Non-pigmented ciliary epithelial cell (primary cell): ENCODE data around the gene MOV10.
"Not testable (repeated sequence)": the region's sequence is repeated elsewhere in the genome, so short reads cannot be mapped to it uniquely, and the experiment has no call there.

Experiments used
- DNase-seq: peaks from one replicate; pipeline ENCODE4 v3.0.0-alpha.2; 2010; ENCODE audit warnings: low read depth

MOV10 gene

DNA sequence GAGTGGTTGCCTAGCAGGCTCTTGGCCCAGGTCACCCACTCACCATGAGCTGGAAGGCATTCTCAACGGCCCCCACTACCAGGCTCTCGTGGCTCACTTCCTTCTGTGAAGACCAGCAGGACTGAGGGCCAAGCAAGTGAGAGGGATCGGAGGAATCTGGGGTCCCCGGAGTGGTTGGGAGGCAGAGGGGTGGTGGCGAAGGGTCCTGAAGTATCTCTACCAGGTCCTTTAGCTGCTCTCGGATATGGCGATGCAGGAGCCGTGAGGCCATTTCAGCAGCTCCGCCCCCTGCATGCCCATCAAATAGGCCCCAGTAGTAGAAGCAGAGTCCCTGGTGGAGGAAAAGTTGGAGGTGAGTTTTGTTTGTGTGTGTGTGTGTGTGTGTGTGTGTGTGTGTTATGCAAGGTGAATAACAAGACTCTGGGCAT, 38.3 kb downstream of the MOV10 start:
- DNase-seq = no peak

DNA sequence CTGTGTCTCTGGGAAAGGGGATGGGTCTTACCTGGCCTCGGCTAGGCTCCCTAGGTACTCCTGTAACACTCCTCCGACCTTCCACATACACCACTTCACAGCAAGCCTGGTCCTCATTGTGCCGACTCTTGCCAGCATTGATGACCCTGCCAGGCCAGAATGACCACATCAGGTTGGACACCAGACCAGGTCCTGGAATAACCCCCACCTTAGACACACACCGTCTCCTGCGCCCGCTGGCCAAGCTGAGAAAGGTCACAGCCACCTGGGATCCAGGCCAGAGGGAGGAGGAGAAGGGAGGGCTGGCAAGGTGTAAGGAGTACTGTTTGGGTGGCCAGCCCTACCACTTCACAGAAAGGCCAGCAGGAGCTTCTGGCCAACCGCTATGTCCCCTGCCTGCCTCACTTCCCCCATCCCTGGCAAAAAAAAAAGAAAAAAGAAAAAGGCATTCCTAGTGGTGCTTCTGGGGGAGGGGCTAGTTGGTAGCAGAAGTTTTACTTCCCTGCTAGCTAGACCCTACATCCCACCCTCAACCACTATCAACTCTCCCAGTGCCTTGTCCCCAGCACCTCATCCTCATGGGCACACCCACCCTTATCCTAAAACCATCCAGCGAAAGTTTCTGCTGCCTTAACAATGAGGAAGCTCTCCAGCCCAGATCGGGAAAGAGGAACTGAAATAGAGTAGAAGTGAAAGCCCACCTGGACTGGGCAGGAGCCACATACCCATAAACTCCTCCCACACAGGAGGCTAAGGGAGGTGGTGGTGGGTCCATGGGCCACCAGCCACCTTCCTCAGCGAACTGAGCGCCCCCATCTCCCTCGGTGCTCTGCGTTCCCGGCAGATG, 39.2 kb downstream of the MOV10 start:
- no peak for DNase-seq

DNA sequence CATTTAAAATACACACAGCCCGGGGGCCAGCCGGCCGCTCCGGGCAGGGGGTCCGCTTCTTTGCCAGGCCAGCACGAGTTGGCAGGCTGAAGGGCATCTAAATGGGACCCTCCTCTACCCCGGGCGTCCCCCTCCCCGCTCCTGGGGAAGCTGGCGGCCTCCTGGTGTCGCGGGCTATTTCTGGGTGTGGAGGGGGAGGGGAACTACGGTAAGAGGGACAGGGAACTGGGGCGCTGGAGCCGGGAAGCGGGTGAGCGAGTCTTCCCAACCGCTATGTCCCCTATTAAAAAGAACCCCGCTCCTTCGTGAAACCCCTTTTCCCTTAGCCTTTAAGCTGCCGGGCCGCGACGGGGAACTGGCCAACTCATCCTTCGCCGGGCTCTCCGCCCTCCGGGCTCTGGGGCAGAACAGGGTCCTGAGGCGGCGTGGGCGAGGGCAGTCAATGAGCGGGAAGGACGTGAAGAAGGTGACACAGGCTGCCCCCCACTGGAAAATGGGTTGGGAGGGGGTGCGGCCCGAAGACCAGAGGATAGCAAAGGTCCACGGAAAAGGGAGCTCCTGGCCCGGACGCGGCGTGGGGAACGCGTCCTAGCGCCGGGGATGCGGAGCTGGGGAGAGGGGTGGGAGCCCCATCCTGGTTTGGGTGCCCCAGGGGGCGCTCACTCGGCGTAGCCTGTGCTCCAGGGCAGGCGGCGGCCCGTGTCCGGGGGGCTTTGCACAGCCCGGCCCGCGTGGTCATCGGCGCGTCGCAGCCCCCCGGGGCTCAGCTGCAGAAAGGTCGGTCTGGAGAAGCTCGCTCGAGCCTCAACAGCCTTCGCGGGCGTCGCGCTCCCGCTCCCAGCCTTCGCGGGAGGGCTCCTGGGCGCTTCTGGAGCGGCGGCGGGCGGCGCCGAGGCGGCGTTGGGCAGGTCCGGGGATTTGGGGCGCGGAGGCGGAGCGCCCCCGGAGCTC, 40.1 kb downstream of the MOV10 start:
- no peak for DNase-seq

DNA sequence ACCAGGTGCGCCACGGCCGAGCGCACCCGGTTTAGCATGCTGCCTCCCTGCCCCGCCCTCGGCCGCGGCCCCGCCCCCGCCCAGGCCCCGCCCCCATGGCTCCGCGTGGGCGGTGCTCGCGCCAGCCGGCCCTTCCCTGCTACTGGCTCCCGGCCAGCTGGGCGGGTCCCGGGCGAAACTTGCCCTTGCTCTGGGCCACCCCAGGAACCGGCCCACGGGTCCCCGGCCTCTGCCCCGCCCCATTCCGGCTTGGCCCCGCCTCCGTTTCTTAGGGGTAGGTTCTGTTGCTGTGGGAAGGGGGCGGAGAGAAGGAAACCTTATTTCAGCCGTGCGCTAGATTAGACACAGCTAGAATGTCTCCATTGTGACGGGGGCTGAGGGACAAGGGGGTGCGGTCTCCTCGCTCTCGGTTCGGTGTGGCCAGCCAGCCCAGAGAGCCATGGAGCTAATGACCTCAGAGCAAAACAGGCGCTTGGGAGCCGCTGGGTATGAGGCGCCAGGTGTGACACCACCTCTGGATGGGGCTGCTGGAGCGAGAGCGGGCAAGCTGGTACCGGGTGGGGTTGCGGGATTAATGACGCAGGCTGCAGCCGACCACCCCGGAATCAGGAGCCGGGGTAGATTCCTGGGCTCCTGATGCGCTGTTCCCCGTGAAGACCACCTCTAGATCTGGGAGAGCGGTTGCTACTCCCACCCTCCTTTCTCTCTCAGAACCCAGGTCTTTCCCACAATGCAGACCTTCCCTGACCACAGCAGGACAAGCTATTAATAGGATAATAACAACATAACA, 41.0 kb downstream of the MOV10 start, which contains the start of gene PPM1J:
Gene PPM1J (minus strand): TSS at position 69 of the 790 bp plus-strand sequence. CDS start 31 bp downstream, at position 38.
- no peak for DNase-seq

DNA sequence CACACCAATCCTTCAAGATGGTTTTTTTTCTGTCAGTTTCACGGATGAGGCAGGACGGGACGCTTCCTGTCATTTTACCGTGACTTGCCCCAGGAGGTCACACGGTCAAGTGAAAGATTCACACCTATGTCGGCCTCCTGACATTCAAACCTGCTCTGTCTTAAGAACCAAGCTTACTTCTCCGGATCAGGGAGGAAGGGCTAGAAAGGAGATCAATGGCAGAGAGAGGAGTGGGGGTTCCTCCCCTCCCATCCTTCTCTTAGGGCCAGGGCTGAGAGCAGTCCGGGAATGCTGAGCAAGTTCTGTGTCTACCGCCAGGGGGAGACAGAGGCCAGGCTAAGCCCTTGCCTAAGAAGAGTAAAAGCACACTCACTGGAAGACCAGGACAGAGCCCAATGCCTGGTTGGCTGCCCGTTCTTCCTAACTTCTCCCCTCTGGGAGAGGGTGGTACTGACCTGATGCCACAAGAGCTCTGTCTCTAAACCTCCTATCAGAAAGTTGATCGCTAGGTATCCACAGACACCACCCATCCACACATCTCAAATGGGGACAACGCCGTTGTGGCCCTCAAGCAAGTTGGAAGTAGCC, 41.8 kb downstream of the MOV10 start:
- DNase-seq = peak; percentile 72

DNA sequence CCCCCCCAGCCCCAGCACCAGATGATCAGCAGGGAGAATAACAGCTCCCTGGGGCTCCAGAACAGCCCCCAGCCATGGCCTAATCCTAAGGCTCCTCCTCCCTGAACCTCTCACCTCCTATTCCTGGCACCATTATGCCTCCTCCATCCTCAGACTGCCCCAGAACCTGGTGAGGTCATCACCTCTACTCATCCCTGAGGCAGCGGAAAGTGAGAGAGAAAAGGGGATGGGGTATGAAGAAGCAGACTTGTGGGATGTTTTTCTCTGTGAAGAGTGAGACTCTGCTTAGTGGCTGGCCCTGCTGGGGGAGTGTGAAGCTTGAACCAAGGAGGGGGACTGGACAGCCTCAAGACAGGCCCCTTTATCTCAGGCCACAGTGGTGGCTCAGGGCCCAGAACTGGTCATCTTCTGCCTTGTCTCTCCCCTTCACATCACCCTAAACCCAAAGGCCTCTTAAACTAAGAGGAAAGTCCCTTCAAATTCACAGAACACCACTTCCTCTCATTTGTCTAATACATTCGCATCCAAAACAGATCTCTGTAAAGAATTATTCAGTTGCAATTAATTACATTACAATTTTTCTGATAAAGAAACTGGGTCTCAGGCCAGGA, 42.9 kb downstream of the MOV10 start:
- DNase-seq = no peak

DNA sequence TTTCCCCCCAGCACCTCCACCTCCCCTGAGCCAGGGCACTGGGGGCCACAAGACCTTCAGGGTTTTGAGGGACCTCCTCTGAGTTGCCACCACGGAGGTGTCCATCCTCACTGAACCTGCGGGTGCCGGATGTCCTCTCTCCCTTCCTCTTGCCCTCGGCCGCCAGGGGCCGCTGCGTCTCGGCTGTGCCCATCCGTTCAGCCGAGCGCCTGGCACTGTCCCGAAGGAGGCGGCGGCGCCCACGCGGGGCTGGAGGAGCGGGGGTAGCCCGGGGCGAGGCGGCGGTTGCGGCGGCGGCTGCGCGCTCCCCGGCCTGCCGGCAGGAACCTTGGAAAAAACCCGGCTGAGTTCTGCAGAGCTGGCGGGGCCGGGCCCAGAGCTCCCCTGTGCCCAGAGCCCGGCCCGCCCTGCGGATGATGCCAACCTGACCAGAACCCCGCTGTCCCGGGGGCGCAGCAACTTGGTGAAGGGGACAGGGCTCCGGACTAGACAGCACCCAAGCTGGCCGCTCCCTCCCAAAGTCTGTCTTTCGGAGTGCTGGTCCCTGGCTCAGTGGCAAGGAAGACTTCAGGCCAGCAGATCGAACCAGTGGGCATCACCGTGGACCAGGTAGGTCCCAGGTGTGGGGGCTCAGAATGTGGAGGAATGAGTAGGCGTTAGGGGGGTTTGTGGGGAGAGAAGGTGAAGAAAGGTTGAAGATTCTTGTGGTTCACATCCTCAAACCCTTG, 44.4 kb downstream of the MOV10 start:
- no peak for DNase-seq

DNA sequence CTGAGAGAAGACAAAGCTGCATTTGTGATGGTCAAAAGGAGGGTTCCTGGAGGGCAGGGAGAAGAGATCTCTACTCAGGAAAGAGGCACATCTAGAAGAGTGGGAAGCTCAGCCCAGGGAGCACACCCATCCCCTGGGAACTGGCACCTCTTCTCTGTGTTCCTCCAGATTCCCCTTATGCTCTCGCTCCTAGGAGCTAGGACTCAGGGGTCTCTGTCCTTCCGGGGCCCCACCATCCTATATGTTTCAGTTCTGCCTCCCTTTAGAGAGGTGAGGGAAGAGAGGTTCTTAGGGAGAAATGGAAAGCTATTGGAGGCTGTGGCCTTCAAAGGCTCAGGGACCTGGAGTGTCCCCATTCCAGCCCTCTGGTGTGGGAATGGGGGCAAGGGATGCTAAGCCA, 45.2 kb downstream of the MOV10 start:
- no peak for DNase-seq

DNA sequence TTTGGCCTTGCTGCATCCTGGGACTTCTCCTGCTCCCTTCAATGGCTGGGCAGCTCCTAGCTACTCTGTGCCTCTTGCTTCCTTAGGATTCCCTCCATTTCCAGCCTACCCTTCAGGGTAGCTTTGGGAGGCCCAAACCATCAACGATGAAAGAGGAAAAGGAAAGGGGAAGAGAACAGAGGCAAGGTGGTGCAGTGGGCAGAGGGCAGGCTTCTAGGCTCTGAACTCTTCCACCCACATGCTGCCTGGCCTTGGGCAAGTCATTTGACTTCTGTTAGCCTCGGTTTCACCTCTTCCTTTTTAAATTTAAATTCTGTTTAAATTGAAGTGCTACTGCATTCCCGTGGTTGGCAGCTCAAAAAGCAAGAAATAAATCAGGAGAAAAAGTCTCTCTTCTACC, 46.3 kb downstream of the MOV10 start:
- no peak for DNase-seq

DNA sequence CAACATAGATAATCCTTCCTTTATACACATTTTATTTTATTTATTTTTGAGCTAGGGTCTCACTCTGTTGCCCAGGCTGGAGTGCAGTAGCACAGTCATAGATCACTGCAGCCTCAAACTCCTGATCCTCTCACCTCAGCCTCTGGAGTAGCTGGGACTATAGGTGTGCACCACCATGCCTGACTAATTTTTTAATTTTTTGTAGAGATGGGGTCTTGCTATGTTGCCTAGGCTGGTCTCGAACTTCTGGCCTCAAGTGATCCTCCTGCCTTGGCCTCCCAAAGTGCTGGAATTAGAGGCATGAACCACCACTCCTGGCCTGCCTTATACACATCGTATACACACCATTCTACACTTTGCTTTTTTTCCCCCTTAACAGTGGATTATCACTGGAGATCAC, 46.8 kb downstream of the MOV10 start:
- not testable (repeated sequence) for DNase-seq

DNA sequence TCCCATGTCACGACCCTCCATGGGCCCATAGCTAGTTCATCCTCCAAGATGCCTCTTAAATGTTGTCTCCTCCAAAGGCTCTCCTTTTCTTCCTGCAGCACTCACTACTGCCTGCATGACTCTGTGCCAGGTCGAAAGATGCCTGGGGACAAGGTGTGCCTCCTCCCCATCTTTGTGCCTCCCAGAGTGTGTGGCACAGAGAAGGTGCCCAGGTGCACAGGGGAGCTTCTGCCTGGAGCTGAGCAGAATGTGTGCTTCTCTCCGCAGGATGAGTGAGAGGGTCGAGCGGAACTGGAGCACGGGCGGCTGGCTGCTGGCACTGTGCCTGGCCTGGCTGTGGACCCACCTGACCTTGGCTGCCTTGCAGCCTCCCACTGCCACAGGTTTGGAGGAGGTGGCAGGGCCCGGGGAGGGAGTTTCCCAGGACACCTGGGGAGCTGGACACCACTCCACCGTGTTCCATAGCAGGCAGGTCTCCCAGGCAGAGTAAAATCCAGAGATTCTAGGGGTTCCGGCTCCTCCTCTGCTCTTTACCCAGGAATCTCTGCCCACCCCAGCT, 47.6 kb downstream of the MOV10 start:
- no peak for DNase-seq

DNA sequence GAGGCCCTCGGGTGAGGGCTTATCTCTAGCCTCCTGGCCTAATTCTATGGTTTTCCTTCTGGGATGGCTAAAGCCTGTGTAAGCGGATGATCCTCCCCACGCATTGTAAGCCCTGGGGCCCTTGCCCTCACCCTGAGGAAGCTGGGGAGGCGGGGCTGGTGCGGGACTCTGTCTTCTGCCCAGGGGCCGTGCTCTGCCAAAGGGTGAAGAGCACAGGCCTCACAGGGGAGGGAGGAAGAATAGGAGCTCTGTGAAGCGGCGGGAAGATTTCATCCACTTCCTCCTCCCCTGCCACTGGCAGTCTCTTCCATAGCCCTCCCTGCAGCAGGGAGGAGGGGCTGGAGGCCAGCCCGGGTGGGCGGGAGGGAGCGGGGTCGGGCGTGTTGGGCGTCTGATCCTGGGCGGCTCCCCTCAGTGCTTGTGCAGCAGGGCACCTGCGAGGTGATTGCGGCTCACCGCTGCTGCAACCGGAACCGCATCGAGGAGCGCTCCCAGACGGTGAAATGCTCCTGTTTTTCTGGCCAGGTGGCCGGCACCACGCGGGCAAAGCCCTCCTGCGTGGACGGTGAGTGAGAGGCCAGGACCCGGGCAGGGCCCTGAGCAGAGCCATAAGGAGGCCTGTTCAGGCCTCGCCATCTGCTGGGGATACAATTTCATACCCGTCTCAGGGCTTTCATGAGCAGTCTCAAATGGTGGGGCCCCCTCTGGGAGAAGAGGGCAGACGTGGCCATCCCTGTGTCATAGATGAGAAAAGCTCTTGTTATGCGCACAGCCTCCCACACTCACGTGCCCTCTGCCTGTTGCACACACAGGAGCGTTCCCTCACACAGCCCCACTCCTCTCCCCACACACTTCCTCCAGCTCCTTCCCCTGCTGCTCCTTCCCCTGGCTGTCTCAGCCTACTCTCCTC, 48.4 kb downstream of the MOV10 start:
- DNase-seq = no peak

DNA sequence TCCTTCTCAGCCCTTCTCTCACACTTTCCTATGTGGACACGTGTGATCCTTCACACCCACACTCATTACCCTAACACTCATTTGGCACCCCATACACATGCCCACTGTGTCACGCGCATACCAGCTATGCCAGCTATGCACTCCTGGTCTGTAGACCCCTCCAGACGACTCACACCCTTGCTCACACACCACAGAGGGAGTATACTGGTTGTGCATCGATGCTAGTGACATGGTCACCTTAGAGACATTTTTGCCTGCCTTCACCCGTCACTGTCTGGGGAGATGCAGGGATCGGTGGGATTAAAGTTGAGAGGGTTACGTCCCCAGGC, 49.0 kb downstream of the MOV10 start:
- no peak for DNase-seq

DNA sequence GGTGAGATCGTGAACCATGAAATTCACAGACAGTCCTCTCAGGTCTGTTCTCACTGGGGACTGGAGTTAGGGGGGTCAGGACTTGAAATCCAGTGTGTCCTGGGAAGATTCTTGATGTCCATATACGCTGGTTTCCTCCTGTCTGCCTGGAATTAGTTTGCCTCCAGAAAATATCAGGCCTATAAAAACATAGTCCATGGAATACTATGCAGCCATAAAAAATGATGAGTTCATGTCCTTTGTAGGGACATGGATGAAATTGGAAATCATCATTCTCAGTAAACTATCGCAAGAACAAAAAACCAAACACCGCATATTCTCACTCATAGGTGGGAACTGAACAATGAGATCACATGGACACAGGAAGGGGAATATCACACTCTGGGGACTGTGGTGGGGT, 49.8 kb downstream of the MOV10 start:
- DNase-seq = not testable (repeated sequence)

DNA sequence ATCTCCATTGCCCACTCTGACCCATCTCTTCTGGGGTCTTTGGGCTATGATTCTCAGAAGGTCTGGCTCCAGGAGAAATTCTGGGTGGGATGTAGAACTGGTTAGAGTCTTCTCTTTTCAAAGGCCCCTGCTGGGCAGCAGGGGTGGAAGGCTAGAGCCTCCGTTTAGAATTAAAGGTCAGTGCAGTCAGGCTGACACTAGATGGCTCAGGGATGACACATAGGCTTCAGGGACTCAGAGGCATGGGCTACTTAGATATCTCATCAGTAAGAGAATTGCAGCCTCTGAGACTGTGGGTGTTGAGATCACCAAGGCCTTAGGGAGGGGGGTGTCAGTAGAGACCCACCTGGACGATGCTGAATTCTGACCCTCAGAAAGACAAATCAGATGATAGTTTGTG, 53.3 kb downstream of the MOV10 start:
- no peak for DNase-seq

DNA sequence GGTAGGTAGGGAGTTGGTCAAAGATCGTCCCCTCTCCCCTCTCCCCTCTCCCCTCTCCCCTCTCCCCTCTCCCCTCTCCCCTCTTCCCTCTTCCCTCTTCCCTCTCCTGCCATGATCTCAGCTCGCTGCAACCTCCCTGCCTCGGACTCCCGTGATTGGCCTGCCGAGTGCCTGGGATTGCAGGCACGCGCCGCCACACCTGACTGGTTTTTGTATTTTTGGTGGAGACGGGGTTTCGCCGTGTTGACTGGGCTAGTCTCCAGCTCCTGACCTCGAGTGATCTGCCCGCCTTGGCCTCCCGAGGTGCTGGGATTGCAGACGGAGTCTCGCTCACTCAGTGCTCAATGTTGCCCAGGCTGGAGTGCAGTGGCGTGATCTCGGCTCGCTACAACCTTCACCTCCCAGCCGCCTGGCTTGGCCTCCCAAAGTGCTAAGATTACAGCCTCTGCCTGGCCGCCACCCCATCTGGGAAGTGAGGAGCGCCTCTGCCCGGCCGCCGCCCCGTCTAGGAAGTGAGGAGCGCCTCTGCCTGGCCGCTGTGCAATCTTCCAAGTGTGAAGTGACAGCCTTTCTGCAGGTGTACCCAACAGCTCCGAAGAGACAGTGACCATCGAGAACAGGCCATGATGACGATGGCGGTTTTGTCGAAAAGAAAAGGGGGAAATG, 54.0 kb downstream of the MOV10 start:
- DNase-seq = not testable (repeated sequence)

DNA sequence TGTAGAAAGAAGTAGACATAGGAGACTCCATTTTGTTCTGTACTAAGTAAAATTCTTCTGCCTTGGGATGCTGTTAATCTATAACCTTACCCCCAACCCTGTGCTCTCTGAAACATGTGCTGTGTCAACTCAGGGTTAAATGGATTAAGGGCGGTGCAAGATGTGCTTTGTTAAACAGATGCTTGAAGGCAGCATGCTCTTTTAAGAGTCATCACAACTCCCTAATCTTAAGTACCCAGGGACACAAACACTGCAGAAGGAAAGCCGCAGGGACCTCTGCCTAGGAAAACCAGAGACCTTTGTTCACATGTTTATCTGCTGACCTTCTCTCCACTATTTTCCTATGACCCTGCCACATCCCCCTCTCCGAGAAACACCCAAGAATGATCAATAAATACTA, 54.6 kb downstream of the MOV10 start:
- not testable (repeated sequence) for DNase-seq

DNA sequence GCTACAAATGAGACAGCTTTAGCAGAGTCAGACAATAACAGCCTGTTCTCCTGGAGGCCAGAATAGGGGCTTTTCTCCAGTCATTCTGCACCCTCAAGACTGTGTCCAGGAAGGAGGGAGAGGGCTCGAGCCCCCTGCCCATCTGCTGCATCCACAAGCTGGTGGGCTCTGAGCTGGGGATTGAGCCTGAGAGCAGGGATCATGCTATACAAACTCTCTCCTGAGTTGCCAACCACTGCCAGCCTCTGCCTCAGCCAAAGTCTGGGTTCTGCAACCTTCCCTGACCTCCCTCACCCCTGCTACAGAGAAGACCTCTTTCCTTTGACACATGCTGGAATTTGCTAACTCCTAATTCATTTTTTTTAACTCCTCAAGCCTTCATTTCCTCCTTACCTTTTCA, 55.5 kb downstream of the MOV10 start:
- DNase-seq = no peak

DNA sequence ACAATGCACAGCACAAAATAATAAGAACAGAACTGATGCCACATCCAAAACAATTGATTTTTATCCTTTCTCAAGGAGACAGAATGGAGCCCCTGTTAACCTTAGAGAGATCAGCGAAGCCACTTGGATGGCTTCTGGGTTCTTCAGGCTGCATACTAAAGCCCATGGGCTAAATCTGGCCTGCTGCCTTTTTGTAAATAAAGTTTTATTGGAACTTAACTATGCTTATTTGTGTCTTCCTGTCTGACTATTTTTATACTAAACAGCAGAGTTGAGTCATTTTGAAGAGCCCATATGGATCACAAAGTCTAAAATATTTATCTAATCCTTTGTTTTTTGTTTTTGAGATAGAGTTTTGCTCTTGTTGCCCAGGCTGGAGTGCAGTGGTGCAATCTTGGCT, 57.0 kb downstream of the MOV10 start:
- DNase-seq = no peak
